Ramos (cell line): ENCODE data around the gene SLC8A1.

Experiments
- in situ Hi-C: fragments of 300-500 bp; cut with MboI; formaldehyde crosslinking; loops from one replicate; pipeline ENCODE4 v1.14.3; 2022; ENCODE audit warnings: low sequenced_read_pairs; ENCODE audit not compliant: unreplicated experiment

SLC8A1 gene

DNA sequence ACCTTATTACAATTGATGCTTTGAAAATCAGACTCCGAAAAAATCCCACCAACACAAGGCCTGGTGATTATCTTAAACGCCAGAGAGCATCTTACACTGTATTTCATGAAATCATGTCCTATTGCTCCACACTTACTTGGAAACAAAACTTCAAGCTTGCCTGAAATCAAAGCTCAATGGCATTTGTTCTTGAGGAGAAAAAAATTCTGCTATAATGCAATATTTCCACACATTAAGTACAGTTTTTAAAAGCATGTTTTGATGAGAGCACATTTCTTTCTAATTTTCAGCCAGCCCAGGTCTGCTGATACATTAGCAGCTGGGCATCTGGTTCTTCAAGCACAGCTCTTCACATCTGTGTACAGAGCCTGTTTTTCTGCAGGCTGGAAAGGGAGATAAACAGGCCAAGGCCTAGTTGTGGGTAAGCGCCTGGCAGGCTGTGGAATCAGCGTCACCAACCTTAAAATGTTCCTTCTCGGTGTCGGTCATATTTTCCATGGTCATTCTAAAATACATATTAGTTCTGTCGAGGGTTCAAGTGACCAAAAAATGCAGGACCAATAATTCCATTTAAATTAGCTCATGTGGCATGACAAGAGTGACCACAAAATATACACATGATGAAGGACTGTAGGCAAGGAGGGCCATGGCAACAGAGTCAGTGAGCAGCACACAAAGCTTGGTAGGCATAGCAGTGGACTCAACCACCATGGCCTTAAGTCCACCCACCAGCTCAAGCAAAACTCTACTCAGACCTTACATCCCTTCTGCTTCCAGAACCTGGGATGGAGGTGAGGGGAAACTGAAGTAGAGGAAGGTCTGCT is 20.9 kb downstream of the SLC8A1 start:
- in situ Hi-C loops: no loop called here

DNA sequence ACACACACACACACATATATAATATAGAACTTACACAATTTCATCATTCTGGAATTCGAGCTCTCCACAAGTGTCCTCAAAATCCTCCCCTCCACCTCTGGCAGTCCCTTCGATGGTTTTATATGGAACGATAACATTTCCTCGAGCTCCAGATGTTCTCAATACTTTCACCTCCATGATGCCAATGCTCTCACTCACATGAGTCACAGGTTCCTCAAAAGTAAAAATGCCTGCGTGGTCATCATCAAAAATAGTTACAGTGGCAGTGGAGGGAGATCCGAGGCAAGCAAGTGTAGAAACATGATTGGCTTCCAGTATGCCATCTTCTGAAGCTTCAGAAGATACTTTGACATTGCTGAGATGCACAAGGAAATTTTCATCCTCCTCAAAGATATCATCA is 23.5 kb downstream of the SLC8A1 start:
- in situ Hi-C loops: no loop called here

- in situ Hi-C loops: no loop called here
Observed at GRCh38 chr2:40421631-40422297, 30.1 kb downstream of the SLC8A1 start.

DNA sequence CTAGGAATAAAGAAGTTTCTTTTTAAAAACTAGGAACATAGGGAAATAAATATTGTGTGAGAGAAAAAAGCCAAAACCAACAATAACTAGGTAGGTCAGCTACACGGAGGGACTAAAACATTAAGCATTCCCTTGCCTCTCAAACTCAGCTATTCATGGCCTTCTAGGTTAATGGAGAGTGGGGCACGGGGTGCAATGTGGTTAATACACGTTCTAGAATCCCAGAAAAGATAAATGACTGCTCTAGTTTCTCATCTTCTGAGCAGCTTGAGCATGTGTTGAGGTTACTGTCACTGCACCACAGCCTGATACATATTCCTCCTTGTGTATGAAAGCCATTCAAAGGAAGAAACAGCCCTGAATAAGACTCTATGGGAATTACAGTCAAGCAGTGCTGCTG is 31.4 kb downstream of the SLC8A1 start:
- in situ Hi-C loops: no loop called here

DNA sequence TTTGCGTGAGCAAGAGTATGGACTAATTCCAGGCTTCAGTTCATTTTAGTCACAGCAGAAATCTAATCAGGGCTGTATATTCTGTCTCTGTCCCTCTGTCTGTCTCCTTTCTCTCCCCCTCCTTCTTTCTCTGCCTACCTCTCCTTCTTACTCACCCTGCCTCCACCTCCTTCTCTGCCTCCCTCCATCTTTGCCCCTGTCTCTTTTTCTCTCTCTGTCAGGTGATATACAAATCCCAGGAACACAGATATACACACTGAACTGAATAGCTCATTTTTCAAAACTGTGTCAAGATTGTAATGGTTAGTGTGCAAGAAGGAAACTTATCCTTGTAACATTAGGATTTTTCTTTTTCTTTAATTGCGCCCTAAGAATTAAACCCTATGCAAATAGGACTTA is 32.5 kb downstream of the SLC8A1 start:
- in situ Hi-C loops: no loop called here

DNA sequence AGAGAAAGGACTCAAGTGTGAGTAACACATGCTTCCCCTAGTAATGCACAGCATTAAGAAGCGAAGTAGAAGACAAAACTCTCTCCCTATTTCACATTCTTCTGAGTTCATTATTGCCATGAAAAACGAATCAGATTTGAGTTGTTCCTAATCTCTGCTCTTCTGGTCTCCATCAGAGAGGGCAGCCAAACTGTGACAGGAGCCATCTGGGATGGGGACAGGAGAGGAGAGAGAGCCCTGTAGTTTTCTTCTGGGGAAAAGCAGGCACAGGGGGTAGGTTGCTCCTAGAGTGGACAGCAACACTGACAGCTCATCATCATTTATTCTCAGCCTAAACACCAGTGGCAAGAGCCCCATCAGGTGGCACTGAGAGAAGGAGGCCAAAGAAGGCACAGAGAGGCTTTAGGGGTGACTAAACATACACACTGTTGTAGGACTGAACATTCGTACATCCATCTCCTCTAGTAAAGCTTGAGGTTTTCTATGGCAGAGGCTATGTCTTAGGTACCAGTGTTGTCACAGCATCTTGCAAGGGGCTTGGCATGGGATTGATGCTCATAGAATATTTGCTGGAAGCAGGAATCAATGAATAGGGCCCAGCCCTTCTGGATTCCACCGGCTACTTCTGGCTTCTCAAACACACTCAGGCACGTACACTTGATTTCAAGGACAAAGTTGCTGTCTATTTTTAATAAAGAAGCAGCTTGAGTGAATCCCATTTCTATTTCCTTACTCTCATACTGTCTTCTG is 33.1 kb downstream of the SLC8A1 start:
- in situ Hi-C loops: no loop called here

- in situ Hi-C loops: no loop called here
Observed at GRCh38 chr2:40416486-40416885, 35.4 kb downstream of the SLC8A1 start.

- in situ Hi-C loops: no loop called here
Observed at GRCh38 chr2:40415391-40415790, 36.5 kb downstream of the SLC8A1 start.

- in situ Hi-C loops: no loop called here
Observed at GRCh38 chr2:40412456-40412855, 39.4 kb downstream of the SLC8A1 start.

DNA sequence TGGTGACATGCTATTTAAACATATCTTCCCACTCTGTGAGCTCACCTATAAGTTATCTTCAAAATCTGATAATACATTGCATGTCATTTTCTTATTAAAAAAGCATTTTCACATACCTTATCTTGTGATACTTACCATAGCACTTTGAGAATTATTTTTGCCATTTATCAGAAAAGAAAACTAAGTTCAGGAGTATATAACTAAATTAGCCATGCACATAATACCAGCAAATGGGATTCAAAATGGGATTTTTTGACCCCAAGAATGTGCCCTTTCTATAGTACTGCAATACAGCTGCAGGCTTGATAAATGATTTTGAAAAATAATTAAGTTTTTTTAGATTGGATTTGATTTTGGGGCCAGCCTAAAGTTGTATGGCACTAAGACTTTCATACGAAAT is 41.2 kb downstream of the SLC8A1 start:
- in situ Hi-C loops: no loop called here

DNA sequence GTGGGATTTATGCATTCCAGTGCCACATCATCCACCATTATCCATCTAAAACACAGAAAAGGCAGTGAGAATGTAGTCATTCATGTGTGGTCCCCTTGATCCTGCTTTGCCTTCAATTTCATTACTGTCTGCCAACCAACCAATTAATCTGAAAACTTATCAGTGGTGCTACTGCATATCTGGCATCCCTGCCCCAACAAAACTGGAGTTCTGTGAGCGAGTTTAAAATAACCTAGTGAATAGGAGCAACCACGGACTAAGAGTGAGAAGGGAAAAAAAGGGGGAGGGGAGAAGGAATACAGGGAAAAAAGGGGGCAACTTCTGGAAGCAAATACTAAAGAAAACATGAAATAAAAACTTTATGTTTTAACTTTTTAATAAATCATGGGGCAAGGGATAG is 42.2 kb downstream of the SLC8A1 start:
- in situ Hi-C loops: no loop called here

GRCh38 chr2:40406485-40407289 is 45.2 kb downstream of the SLC8A1 start:
- in situ Hi-C loops: no loop called here

DNA sequence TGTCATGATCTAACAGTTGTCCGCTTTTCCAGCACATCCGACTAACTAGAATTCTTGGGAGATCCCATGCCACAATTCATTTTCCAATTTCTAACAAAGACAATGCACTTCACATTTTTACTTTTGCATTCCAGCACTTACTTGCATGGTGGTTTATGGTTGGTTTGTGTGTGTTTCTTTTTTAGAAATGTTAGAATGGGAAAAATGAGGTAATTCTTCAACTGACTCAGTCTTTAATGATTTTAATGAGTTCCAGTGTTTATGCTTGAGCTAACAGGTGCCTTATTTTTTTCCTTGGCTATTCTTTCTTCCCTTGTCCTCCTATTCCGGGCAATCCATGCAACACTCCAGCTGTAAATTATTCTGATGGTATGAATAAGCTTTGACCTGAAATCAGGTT is 46.4 kb downstream of the SLC8A1 start:
- in situ Hi-C loops: no loop called here

- in situ Hi-C loops: no loop called here
Observed at GRCh38 chr2:40404517-40404916, 47.4 kb downstream of the SLC8A1 start.

- in situ Hi-C loops: no loop called here
Observed at GRCh38 chr2:40403233-40403836, 48.6 kb downstream of the SLC8A1 start.

- in situ Hi-C loops: no loop called here
Observed at GRCh38 chr2:40401896-40402295, 50.0 kb downstream of the SLC8A1 start.

- in situ Hi-C loops: no loop called here
Observed at GRCh38 chr2:40400336-40400953, 51.4 kb downstream of the SLC8A1 start.

DNA sequence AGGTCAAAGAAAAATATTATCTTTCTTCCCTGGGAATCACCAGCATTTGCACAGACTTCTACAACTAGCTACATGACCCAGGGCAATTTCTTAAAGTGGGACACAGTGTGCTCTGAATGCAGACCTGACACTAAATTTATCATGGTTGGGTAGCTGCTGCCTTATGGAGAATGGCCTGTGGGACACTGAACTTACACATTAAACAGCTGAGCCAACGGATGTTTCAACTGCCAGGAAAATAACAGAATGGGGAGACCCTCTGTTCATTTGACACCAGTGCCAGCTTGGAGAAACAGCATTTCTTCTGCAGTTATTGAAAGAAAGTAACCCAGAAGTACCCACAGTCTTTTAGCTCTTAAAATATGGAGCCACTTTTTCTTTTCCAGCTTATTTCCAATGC is 54.1 kb downstream of the SLC8A1 start:
- in situ Hi-C loops: no loop called here

DNA sequence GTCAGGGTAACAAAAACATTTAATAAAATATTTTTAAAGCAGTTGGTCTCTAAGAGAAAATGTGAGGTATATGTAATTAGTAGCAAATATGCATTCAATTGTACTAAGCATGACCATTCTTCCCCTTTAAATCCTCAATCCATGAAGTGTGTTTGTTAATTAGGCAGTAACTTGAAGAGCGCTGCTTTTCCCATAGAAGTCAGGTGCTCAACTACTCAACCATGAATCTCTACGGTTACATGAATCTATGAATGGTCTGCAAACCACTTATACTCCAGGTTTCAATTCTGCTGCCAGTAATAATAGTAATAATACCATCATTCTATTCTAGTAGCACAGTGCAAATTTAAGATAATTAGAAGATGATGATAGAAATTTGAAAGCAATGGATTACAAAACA is 55.8 kb downstream of the SLC8A1 start:
- in situ Hi-C loops: no loop called here
